NCI-H460 (cell line): ENCODE results near the gene IMPDH1. TPM values are rescaled to one million over a fixed set of nuclear protein-coding genes. Genes with fewer than 3 reads are reported as not detected.

Experiments used
- DNase-seq: peaks from one replicate; pipeline ENCODE4 v3.0.0-alpha.2; 2016; ENCODE audit warnings: low read depth; ENCODE audit errors: extremely low read depth
- total RNA-seq: library from RNA; depleted of rRNA; stranded (reverse); fragments of >200 nt; shearing (Covaris generic); gene quantifications from 2 replicates; pipeline ENCODE4 v1.2.3, GENCODE V29; 2014

Gene IMPDH1
- total RNA-seq, 1 experiment from 2014 or later, result 88.9 TPM

DNA sequence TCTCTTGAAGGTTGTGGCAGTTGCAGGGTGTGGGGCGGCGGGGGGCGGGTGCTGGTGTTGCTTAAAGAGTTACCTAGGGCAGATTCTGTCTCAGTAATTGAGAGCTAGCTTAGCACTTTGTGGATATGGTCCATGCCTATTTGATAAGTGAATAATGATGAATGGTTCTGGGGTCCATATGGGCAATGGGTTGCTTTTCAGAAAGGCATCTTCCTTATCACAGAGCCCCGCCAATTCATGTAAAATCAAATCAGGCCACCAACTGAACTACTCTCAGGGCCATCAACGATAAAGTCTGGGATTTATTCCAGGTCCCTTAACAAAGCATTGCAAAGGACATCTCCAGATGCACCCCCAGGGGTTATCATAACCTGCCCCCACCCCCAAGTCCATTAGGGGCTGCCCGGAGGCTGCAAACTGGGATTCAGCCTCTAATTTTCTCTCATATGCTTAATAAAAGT is 46.5 kb downstream of the IMPDH1 start:
- no peak for DNase-seq

GRCh38 chr7:128362670-128363069 is 47.1 kb downstream of the IMPDH1 start:
- no peak for DNase-seq

DNA sequence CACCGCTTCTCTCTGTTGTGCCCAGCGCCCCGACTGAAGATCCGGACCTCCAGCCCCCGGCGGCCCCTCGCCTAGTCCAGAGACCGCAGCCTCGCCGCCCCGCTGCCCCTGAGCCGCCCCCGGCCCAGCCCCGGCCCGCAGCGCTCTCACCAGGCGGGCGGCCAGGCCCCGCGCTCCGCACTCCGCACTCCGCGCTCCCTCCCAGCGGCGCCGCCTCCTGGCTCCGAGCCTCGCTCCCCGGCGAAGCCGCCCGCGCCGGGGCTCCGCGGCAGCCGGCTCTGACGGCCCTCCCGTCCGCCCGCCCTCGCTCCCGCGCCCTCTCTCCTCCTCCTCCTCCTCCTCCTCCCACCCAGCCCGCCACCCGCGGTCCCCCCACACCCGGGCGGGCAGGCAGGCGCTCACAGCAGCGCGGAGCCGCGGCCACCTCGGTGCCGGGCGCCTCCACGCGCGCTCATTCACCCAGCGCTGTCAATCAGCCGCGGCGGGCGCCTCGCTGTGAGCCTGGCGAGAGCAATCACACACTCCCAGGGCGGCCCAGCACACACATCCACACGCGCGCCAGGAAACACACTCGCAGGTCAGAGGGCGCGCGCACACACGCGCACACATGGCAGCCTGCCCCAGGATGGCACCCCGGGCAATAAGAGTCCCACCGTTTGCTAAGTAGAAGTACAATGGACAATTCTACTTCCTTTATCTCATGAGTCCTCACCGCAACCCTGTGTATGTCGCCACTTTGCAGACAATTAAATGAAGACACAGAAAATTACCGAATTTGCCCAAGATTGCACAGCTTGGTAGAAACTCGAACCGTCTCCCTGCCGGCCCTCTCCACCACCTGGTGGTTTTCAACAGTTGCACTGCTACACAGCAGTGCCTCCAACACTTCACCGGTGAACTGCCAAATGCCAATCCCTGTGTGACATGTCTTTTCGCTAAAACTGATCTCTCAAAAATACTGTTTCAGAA is 48.1 kb downstream of the IMPDH1 start, which contains the start of gene PRRT4:
Gene PRRT4 (minus strand): TSS at position 280 of the 969 bp plus-strand sequence.
- no peak for DNase-seq

GRCh38 chr7:128360359-128360678 is 49.5 kb downstream of the IMPDH1 start:
- no peak for DNase-seq

DNA sequence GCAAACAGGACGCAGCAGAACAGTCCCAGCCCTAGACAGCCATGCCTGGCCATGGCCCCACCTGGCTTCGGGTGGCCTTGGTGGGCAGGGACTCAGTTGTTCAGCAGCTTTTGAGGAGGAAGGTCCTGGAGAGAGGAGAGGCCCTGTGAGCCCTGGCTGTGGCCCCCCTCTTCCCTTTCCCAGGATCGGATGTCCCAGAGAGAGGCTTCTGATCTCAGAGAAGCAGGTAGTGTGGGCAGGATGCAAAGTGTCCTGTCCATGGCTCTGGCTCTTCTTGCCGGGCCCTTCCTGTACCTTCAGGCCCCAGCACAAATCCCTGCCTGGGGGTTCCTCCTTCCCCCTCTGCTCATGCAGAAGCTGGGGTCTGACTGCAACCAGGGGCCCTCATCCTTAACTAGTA is 49.8 kb downstream of the IMPDH1 start:
- no peak for DNase-seq

DNA sequence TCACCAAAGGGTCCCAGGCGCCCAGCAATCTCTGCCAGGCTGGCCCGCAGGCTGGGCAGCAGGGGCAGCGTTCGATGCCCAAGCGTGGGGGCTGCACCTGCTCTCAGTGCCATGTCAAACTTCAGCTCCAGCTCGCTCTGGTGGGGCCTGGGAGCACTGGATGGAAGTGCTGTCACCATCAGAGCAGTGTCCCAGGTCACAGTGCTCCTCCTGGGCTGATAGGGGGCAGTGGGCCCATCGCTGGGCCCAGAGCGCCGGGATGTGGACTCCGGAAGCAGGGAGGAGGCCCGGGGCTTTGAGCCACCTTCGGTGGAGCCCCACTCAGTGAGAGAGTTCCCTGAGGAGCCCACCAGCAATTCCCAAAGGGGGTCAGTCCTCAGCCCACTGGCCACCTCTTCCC is 50.4 kb downstream of the IMPDH1 start:
- no peak for DNase-seq

- DNase-seq, result no peak
Observed at GRCh38 chr7:128358233-128358632, 51.5 kb downstream of the IMPDH1 start.

DNA sequence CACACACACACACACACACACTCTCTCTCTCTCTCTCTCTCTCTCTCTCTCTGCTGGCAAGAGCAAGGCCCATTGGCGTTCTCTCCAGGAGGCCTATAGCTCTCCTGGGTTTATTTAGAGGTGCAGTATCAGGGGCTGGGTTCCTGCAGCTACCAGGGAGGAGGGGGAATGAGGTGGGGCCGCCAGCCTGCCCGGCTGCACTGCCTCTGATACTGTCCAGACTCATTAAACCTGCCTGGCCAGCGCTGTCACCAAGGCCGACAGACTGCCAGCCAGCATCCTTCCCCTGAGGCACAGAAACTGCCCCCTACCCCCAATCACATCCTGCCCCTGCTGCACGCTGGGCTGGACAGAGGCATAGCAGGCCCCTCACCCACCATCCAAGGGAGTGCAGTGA is 52.6 kb downstream of the IMPDH1 start:
- DNase-seq, result no peak

DNA sequence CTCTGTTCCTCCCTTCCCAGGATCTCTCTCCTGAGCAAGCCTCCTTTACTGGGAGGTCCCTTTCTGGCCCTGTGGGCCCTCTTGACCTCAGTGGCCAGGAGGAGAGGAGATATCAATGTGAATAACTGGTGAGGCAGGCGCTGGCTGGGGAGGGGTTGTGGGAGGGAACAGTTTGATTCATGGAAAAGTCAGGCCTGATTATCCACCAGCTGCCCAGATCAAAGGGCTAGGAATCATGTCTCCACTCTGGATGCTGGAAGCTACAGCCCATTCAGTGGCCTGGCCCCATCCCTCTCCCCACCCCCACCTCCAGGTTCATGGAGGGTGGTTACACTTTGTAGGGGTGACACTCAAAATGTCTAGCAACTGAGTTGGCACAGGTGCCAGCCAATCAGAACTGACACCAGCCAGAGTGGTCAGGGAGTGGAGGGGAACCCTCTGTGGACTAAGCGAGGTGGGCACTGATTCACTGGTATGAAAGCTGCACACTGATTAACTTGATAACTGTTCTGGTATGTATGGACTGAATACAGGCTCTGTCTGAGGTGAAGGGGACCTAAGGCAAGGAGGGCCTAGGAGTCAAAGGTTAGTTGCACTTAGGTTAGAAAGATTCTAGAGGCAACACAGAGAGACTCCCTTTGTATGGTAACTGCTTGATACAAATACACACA is 53.1 kb downstream of the IMPDH1 start:
- DNase-seq, result no peak

GRCh38 chr7:128353610-128354009 is 56.2 kb downstream of the IMPDH1 start:
- DNase-seq, result no peak

- DNase-seq, result no peak
Observed at GRCh38 chr7:128353189-128353588, 56.6 kb downstream of the IMPDH1 start.

DNA sequence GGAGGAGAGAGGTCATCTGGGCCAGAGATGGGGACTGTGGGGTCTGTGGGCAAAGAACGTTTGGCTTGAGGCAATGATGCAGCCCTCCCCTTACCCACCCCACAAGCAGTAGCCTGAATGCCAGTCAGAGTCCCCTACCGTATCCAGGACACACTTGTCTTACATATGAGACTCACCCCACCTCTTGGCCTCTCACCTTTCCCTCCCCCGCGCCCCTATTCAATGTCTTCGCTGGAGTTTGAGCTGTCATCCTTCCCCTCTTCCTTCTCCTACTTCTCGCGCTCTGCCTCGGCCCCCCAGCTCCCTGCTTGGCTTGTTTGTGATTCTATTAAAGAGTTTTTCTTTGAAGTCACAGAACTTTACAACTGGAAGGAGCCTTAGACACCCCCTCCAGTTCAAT is 57.1 kb downstream of the IMPDH1 start:
- DNase-seq, result no peak

- DNase-seq, result no peak
Observed at GRCh38 chr7:128352153-128352537, 57.6 kb downstream of the IMPDH1 start.

DNA sequence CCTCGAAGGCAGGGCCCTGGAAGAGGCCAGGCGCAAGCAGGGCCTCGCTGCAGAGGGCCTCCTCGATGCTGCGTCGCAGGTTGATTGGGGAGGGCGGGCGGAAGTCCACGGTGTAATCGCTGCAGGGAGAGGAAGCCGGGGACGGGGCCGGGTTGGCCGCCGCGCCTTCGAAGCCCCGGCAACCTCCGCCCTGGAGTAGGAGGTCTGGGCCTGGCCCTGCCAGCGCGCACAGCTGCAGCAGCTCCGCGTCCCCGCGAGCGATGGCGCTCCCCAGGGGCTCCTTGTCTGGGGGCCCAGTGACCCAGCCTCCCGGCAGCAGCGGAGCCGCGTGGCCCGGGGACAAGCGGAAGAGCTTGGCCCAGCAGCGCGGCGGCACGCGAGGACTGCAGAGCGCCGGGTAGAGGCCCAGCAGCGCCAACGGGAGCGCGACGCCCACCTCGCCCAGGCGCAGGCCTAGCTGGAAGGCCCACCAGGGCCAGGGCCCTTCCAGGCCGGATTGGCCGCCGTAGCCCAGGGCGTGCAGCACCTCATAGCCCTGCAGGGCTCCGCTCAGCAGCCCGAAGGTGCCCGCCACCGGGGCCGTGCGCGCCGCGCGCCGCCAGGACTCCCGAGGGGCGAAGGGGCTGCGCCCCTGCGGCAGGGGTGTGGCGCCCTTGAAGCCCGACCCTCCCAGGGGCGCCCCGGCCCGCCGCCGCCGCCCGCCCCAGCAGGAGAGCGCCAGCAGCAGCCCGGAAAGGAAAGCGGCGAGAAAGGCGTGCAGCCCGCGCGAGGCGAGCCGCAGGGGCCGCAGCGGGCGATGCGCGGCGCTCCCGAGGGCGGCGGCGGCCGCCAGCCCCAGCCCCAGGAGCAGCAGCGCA is 58.3 kb downstream of the IMPDH1 start:
- no peak for DNase-seq

DNA sequence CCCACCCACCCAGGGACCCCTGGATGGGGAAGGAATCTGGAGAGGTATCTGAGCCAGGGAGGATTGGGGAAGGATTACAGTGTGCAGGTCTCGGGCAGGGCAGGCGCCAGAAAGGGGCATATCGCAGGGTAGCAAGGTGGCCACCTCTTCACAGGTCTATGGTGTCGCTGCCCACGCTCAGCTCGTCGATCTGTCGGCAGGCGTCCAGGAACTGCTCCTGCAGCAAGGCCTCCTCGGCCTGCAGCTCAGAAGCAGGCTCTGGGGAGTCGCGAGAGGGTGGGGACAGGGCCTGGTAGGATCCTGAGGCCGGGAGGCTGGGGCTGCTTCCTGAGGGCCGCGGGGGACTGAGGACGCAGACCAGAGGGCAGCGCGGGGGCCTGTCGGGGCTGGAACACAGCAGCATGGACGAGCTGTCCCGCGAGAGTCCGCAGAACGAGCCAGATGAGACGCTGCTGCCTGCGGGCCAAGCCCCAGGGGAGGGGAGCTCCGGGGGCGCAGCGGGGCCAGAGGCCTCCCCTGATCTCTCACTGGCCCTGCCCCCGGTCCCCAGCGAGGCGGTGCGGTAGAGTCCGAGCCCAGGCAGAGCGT is 59.0 kb downstream of the IMPDH1 start:
- no peak for DNase-seq

- DNase-seq, result no peak
Observed at GRCh38 chr7:128349466-128349825, 60.3 kb downstream of the IMPDH1 start.

DNA sequence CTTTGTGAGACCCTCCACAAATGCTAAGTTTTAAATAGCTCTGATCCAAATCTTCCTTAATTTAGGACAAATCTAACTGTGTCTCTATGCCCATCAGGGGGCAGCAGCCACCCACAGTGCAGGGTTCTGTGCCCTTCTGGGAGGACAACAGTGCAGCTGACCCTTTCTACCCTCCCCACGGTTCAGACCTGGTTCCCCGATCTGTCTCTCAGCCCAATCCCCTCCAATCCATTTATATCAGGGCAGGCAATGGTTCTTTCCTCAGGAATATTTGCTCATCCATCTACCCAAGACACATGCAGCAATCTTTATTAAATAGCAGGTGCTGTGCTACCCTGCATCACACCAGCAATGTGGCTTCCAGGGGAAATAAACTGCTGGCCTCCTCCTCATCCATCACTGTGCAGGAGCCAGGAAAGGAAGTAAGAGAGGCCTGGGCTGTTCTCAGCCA is 62.1 kb downstream of the IMPDH1 start:
- DNase-seq, result peak; percentile 53

DNA sequence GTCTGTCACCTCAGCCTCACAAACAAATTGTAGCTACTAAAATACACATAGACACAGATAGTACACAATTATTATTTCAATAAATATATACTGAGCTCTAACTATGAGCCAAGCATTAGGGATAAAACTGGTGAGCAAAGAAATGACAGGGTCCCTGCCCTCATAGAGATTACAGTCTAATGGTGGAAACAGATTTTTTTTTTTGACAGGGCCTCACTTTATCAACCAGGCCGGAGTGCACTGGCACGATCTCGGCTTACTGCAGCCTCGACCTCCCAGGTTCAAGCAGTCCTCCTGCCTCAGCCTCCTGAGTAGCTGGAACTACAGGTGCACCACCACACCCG is 65.4 kb downstream of the IMPDH1 start:
- DNase-seq, result no peak

DNA sequence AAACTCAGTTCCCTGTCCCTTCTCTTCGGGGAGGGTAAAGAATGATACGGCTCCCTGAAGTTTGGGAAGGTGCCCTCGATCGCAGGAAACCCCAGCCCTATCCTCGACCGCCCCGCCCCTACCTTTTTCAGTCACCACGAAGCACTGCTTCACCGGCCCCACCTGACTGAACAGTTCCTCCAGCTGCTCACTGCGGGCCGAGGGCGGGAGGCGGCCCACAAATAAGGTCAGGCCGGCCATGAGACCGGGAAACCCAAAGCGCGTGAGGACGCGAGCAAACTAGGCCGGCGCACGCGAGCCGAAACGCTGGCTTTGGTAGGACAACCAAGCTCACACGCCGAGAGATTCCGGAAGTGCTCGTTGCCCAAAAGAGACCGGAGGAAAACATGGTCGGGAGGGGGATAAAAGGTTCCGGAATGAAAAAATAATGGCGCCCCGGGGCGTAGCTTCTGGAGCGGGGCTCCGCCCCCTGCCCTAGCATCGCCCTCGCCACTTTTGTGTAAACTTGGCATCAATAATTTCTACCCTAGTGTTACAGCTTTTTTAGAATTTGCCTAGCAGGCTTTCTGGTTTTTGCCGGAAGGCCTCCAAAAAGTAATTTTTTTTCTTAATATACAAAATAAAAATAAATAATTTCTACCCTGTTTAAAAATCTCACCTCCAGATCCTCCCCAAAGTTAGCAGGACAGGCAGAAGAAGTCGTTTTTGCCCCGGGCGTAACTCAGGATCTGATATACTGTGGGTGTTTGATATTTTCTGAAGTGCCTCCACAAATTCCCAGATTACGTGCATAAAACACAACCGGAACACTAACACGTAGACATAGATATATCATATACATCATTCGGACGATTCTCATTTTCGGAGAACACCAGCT is 66.0 kb downstream of the IMPDH1 start, which contains the start of gene RBM28:
Gene RBM28 (minus strand): TSS at position 355 of the 877 bp plus-strand sequence. CDS start 115 bp downstream, at position 240.
- peak; percentile 92 for DNase-seq
